Erythroblast (primary cell): Measurements from ENCODE around the gene NDUFB4.

Source experiments
- DNase-seq, 2 experiments: peaks; one replicate each; lab custom pipeline; 2025; lab: John Stamatoyannopoulos, UW
- GATA1 ChIP-seq: IDR thresholded peaks from 2 replicates; pipeline ENCODE4 v1.6.1; 2011; ENCODE audit warnings: low read depth, mild to moderate bottlenecking, control low read depth, low read length, moderate library complexity
- POLR2A ChIP-seq: IDR thresholded peaks from 2 replicates; pipeline ENCODE4 v1.6.1; 2011; ENCODE audit warnings: mild to moderate bottlenecking, low read length

The NDUFB4 gene

DNA sequence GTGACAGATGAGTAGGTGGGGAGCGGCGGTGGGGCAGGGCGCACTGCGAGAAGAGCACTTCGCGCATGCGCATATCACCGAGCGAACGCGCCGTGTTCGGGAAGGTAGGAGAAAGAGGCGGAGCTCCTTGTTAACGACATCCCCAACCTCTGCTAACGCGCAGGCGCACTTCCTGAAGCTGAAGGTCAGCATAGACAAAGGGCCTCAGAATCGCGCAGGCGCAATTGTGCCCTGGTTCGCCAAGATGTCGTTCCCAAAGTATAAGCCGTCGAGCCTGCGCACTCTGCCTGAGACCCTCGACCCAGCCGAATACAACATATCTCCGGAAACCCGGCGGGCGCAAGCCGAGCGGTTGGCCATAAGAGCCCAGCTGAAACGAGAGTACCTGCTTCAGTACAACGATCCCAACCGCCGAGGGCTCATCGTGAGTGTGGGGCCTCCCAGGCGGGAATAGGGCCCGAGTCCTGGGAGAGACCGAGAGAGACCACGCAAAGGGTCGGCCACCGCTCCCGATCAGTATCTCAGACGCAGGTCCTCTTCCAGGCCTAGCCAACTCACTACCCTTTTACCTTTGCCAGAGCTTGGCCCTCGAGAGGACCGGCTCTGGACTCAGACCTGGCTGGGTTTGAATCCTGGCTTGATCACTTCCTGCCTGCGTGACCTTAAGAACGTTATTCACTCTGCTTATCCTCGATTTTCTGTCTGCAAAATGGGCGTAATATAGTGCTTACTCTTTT, at the start of gene NDUFB4:
Gene NDUFB4 (plus strand): TSS at position 221 of the 737 bp plus-strand sequence. CDS start 24 bp downstream, at position 245.
- TF ChIP-seq POLR2A (peak; percentile 94), GATA1 (no peak)
- DNase-seq = peak; percentile 98 to 99

DNA sequence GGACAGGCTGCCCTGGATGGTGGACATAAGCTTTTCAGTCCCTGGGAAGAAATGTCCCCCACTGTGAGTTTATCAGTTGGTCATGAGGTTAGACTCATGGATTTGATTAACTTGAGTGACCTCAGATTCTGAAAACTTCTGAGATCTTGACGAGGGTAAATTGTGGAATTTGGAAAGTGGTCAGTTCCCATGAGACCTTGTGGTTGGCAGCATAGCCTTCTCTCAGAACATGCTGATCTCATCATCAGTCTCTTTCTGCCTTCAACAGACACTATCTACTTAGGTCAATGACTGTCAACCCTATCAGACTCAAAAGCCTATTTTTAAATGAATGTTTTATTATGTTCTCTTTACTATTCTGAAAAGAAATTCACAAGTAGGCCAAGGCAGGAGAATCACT, 45.6 kb upstream of the NDUFB4 start:
- TF ChIP-seq GATA1 = no peak
- no peak for TF ChIP-seq POLR2A
- DNase-seq = no peak

DNA sequence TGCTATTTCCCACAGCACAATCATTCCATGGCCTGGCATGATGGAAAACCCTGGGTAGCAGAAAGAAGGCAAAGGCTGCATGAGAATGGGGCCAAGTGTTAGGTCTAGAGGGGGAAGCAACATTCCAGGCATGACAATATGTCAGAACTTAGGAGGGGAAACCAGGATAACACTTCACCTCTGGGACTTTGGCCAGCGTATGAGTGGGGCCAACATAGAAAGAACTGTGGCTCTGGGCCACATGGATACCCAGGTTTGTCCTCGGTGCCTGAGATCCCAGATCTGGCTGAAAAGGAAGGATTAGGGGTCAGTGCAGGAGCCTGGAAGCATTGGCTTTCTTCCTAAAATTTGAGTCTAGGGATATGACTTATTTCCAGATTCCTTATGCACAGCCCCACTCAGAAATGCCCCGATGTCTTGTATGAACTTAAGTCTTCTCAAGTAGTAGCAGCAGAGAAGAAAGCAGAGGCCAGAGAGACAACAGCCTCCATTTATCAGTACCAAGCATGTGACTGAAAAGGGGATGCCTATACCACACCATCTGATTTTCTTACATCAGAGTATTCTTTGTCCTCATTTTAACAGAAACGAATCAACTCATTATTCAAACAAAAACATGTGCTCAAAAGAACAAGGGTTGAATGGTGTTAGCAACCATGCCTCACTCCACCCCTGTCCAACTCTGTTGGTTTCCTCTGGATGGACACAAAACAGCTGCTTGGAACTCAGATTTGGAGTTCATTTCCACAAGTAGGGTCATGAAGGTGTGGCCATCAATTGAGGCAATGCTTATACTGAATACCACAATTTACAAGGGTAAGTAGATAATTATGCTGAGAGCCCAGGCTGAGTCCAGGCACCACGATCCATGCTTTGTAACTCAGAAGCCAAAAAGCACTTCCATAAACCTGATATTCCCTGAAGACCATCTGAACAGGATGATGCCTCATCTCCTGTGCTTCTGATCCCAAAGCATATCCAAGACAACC, 43.7 kb upstream of the NDUFB4 start:
- TF ChIP-seq GATA1 (no peak), POLR2A (no peak)
- no peak for DNase-seq

DNA sequence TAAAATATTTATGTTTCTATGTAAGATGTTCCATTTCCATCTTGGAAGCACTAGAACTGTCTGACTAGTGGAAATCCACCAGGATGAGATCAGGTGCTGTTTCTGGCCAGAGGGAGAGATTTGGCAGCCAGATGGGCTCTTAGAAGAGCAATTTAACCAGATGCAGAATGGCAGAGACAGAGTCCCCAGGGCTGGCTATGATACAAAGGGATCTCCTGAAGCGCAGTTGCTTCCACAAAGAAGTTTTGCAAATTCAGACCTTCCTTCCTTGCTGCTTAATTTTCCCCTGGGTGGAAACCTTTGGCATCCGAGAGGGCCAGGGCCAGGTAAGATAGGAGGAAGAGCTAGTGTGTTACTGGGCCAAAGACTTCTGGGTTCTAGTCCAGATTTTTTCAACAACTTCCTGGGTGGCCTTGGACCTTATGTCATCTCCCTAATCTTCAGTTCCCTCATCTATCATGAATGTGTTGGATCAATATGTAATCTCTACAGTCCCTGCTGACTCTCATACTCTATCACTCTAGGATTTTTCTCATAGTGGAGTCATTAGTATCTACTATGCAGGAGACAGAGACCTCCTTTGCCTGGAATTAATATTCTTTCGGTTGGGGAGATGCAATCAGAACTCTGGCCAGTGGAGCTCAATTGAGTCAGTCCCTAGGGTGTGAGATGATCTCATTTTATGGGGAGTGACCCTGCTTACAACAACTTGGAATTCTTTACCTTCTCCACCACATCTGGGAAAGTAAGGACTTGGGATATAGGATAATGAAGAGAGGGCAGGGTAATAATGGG, 41.1 kb upstream of the NDUFB4 start:
- TF ChIP-seq POLR2A = no peak
- no peak for DNase-seq

- TF ChIP-seq POLR2A (no peak), GATA1 (no peak)
- no peak for DNase-seq
Measured at GRCh38 chr3:120555657-120556509, 40.3 kb upstream of the NDUFB4 start.

GRCh38 chr3:120557115-120557514, 39.0 kb upstream of the NDUFB4 start:
- TF ChIP-seq GATA1 (no peak), POLR2A (no peak)
- no peak for DNase-seq

GRCh38 chr3:120558771-120559241, 37.3 kb upstream of the NDUFB4 start:
- peak; percentile 90 for DNase-seq
- TF ChIP-seq POLR2A = peak; percentile 29
- no peak for TF ChIP-seq GATA1

GRCh38 chr3:120559242-120560061, 36.7 kb upstream of the NDUFB4 start:
- TF ChIP-seq GATA1 (no peak), POLR2A (no peak)
- no peak for DNase-seq

DNA sequence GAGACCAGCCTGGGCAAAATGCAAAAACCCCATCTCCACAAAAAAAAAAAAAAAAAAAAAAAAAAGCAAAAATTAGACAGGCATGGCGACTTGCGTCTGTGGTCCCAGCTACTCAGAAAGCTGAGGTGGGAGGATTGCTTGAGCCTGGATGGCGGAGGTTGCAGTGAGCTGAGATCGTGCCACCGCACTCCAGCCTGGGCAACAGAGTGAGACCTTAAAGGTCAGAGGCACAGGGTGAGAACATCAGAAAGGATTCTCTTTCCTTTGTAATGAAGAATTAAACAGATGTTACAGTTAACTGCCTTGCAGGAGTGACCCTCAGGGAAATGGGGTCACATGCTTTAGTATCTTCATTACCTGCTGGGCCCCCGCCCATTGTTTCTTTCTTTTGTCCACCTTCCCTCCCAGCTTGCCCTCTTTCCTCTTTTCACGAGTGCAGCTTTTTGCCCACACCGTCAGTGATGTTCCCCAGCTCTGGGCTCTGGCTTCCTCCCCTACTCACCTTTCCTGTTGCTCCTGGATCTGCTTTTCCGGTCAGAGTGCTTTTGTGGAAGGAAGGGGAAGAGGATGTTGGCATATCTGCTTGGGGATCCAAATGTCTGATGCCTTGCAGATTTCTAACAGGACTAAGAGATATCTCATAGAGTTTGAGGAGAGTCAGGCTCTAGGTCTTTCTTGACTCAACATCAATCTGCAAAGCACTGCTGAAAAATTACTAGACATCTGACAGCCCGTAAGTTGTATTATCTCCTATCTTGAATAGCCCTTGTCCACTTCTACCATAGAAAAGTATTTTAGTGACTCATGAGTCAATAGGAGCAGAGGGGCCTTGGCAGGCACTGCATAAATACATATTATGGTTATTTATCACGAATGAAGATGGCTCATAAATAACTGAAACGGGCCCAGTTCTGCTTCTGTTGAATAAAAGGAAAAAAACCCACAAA, 35.6 kb upstream of the NDUFB4 start:
- no peak for TF ChIP-seq POLR2A
- DNase-seq = no peak

DNA sequence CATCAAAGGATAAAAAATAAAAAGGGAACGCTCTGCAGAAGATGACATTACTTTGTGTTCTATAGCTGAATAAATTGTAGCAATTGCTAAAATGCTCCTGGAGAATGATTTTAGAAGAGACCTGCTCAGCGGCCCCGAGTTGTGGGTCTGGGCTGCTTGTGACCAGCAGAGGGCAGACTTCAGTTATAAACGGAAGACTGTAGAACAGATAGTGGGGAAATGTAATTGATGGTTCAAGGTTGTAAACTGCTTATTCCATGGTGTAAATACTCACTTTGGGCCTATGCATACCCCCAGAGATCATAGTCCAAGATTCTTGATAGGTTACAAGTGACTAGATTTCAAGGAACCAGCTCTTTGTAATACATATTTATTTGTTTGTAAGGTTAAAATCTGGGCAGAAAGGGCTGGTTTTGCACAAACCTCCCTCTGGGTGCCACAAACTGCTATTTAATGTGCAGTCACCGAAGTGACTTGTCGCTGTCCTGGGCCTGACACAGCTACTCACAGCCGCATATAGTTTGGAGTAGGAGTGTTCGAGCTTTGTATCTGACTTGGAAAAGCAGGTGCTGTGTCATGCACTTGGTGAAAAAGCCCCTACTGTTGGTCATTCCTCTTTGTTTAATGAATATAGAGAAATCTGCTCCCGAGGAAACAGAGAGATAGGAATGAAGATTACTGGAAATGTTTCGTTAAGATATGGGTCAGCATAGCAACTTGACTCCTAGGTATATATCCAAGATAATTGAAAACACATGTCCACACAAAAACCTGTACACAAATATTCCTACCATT, 34.7 kb upstream of the NDUFB4 start:
- TF ChIP-seq POLR2A (no peak), GATA1 (no peak)
- DNase-seq = peak; percentile 62 to 79
